Adrenal gland (tissue), 5 donors: ENCODE data around the gene ATAD1.

ENCODE experiments used
- POLR2A ChIP-seq, 2 donors: fragments of 450-650 bp; IDR thresholded peaks; one replicate each; pipeline ENCODE4 v1.6.1; 2017; ENCODE audit warnings: antibody characterized with exemption in 2 of 2, mild to moderate bottlenecking in 2 of 2, moderate library complexity in 1 of 2
- TF ChIP-seq, protein P1 (sequence below), 6 experiments: fragments of 450-650 bp in 4 of 6; fragments of 200-600 bp in 2 of 6; sonication (generic) in 1 of 6; IDR thresholded peaks; 1 replicate in 5 of 6; 2 replicates in 1 of 6; pipeline versions ENCODE4 v1.5.1 to v1.8.0; 2016 to 2021; ENCODE audit warnings: antibody characterized with exemption in 6 of 6, mild to moderate bottlenecking in 2 of 6, moderate library complexity in 1 of 6
- donor health status: DM: no; HTN: no; CAD: no.

DNA sequence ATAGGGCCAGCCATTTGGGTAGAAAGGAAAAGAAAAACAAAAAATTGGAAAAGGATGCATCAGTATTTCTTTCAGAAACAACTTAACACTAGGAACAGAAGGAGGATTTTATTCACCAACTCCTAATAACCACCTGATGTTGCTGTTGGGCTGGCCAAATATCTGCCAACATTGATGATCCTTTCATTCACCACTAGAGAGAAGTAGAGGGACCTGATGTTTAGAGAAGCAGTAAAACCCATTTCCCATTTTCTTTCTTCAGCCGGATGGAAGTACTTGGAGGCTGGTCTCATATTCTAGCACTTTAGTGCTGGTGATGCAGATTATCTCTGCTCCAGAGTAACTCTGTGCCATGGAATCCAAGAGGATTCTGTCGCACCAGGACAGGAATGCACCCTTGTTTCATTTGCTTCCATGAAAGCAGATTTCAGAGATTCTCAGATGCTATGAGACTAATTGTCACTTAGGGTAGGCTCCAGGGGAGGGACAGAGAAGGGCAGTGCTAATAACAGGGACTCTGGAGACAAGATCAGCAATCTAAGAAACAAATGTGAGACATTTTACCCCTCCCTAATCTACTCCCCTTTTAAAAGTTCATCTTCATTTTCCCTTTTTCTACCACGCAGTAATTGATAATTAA is 42.2 kb upstream of the ATAD1 start:
- TF ChIP-seq, protein P1, sequence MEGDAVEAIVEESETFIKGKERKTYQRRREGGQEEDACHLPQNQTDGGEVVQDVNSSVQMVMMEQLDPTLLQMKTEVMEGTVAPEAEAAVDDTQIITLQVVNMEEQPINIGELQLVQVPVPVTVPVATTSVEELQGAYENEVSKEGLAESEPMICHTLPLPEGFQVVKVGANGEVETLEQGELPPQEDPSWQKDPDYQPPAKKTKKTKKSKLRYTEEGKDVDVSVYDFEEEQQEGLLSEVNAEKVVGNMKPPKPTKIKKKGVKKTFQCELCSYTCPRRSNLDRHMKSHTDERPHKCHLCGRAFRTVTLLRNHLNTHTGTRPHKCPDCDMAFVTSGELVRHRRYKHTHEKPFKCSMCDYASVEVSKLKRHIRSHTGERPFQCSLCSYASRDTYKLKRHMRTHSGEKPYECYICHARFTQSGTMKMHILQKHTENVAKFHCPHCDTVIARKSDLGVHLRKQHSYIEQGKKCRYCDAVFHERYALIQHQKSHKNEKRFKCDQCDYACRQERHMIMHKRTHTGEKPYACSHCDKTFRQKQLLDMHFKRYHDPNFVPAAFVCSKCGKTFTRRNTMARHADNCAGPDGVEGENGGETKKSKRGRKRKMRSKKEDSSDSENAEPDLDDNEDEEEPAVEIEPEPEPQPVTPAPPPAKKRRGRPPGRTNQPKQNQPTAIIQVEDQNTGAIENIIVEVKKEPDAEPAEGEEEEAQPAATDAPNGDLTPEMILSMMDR (IDR thresholded peaks at IDR 0.05): peak in 5 of 6 experiments; percentile 36 to 58 (median 42)
- TF ChIP-seq POLR2A (IDR thresholded peaks at IDR 0.05): no peak
